Heart right ventricle (tissue), 16 donors: ENCODE data around the gene MACROD2. TPM values are rescaled to one million over a fixed set of nuclear protein-coding genes. Genes with fewer than 3 reads are reported as not detected.

Experiments used
- ATAC-seq, 8 donors: fragments of 200-7000 bp; cut with Tn5 transposase; one replicate each; pipeline ENCODE4 v1.9.1; 2020; ENCODE audit warnings: mild to moderate bottlenecking in 8 of 8, moderate library complexity in 8 of 8, moderate number of reproducible peaks in 1 of 8
- DNase-seq, 2 donors: peaks; one replicate each; pipeline ENCODE4 v3.0.0-alpha.2; 2020
- H3K27ac ChIP-seq, 10 donors: fragments of 200-600 bp; sonication (generic) in 2 of 10; one replicate each; pipeline versions ENCODE4 v1.5.0 to v1.8.0; 2020 to 2022; ENCODE audit warnings: mild to moderate bottlenecking in 3 of 10
- H3K27me3 ChIP-seq, 7 donors: fragments of 200-600 bp; one replicate each; pipeline ENCODE4 v1.8.0; 2021 to 2022; ENCODE audit warnings: mild to moderate bottlenecking in 2 of 7
- H3K36me3 ChIP-seq, 9 donors: fragments of 200-600 bp; sonication (generic) in 1 of 9; one replicate each; pipeline versions ENCODE4 v1.5.0 to v1.8.0; 2020 to 2022; ENCODE audit warnings: mild to moderate bottlenecking in 2 of 9
- H3K4me1 ChIP-seq, 9 donors: fragments of 200-600 bp; sonication (generic) in 1 of 9; one replicate each; pipeline versions ENCODE4 v1.5.0 to v1.8.0; 2020 to 2022; ENCODE audit warnings: mild to moderate bottlenecking in 4 of 9
- H3K4me3 ChIP-seq, 10 donors: fragments of 200-600 bp; sonication (generic) in 2 of 10; one replicate each; pipeline versions ENCODE4 v1.5.0 to v1.8.0; 2020 to 2022; ENCODE audit warnings: mild to moderate bottlenecking in 7 of 10, moderate library complexity in 2 of 10
- H3K9me3 ChIP-seq, 11 donors: fragments of 200-600 bp in 10 of 11; sonication (generic) in 2 of 11; one replicate each; pipeline versions ENCODE4 v1.5.0 to v1.8.0; 2013 to 2022; ENCODE audit warnings: mild to moderate bottlenecking in 2 of 11, control low read depth in 1 of 11, moderate library complexity in 1 of 11
- WGBS, 2 donors: extraction: QIAGEN DNeasy Blood & Tissue Kit; methylation state at CpG; one replicate each; pipeline ENCODE4 v1.1.7; 2013; ENCODE audit warnings: inconsistent platforms in 1 of 2; 5-methylcytosine and 5-hydroxymethylcytosine counted together
- intact Hi-C, 10 donors: fragments of 100-400 bp; cut with DNase I; formaldehyde crosslinking; loops; one replicate each; pipeline versions ENCODE4 v1.11.1 to v1.14.2; 2022
- polyA plus RNA-seq, 2 donors: library from polyadenylated mRNA; stranded (reverse); fragments of 200-250 nt; gene quantifications; one replicate each; pipeline ENCODE4 v1.2.3, GENCODE V29; 2013
- total RNA-seq, 10 donors: library from RNA; stranded (reverse); fragmentation: NEBNext Ultra II Directional in 3 of 10; extraction: Animal tissue kit (Norgen Biotek cat#: 25700) in 3 of 10; gene quantifications; one replicate each; pipeline versions ENCODE4 v1.2.1 to v1.2.4, GENCODE V29; 2021 to 2023
- TF ChIP-seq, protein P1 (sequence below), 9 donors: fragments of 200-600 bp; sonication (generic) in 2 of 9; IDR thresholded peaks; one replicate each; pipeline versions ENCODE4 v1.5.0 to v1.8.0; 2021 to 2022; ENCODE audit warnings: antibody characterized with exemption in 9 of 9, mild to moderate bottlenecking in 5 of 9, moderate library complexity in 1 of 9
- donor health status: Arrhythmogenic right ventricular cardiomyopathy.
- donor health status: ischemic (EF 13 %, LVEDD 7.1; RV severe dilation, severe dysfunction).
- donor health status: healthy with polysubstance abuse.
- donor health status: DM: no; HTN: yes; CAD: no.
- donor health status: DM: no; HTN: no; CAD: no.
- donor health status: ischemic (EF 25% LVEDD 6.9; RV normal size, moderate dysfunction).
- donor health status: ischemic (EF 25% LVEDD 5.7; RV mildly dilated, moderate dysfunction).
- donor health status: healthy.
- donor health status: DM: yes; HTN: yes; CAD: no.
- donor health status: Ischemic cardiomyopathy.
- donor health status: ischemic (EF 35%, LVEDD 5.7; RV mildly dilated, moderate dysfunction).
- donor health status: nonischemic (EF 11% LVEDD 7.7; RV severe dilation, severe dysfunction).
- donor health status: DM: yes; HTN: yes; CAD: no.
- donor health status: PGD.
- donor health status: ischemic (EF 29% LVEDD 5.4; RV normal size, mild dysfunction).
- donor health status: nonischemic (EF 23%, LVEDD 6.1; RV moderate dilation, normal function).

Gene MACROD2
- total and polyA plus RNA-seq, 12 donors = 0.28 to 6.4 (median 4.1) TPM

- H3K4me1 ChIP-seq = no peaks in the 10 kb centered on the region
- H3K9me3 ChIP-seq = no peaks in the 10 kb centered on the region
- TF ChIP-seq, protein P1, sequence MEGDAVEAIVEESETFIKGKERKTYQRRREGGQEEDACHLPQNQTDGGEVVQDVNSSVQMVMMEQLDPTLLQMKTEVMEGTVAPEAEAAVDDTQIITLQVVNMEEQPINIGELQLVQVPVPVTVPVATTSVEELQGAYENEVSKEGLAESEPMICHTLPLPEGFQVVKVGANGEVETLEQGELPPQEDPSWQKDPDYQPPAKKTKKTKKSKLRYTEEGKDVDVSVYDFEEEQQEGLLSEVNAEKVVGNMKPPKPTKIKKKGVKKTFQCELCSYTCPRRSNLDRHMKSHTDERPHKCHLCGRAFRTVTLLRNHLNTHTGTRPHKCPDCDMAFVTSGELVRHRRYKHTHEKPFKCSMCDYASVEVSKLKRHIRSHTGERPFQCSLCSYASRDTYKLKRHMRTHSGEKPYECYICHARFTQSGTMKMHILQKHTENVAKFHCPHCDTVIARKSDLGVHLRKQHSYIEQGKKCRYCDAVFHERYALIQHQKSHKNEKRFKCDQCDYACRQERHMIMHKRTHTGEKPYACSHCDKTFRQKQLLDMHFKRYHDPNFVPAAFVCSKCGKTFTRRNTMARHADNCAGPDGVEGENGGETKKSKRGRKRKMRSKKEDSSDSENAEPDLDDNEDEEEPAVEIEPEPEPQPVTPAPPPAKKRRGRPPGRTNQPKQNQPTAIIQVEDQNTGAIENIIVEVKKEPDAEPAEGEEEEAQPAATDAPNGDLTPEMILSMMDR (IDR thresholded peaks at IDR 0.05) = no peak
- H3K4me3 ChIP-seq = no peak overlapping the region
- ATAC-seq (no peak), DNase-seq (no peak)
- no peak overlapping the region for H3K27ac ChIP-seq
- intact Hi-C loops = no loop called here
- H3K36me3 ChIP-seq = no peaks in the 10 kb centered on the region
- no peaks in the 10 kb centered on the region for H3K27me3 ChIP-seq
- WGBS, 2 donors = 83 to 86% methylated on average over 3 of the region's 3 CpGs
These were observed 293.3 kb downstream of the MACROD2 start for GRCh38 chr20:14288341-14289330.

DNA sequence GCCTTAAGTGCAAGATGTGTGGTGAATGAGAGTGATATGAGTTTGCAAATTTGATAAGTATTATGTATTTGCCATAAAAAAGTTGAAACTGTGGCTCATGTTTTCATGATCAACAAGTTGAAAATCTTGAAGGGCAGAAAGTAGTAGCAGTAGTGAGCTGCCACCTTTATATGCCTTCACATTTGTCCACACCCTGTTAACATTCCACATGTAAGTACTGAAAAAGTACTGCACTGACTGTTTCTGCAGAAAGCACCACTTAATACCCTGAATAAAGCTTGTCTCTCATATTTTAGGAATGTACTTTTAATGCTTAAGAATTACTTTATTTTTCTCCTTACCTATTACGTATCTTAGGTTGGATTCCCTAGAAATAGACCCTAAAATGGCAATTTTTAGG is 296.2 kb downstream of the MACROD2 start:
- intact Hi-C loops = no loop called here
- ATAC-seq (no peak), DNase-seq (no peak)
- no peak overlapping the region for H3K27ac ChIP-seq
- H3K4me3 ChIP-seq = no peak overlapping the region
- no peaks in the 10 kb centered on the region for H3K36me3 ChIP-seq
- H3K9me3 ChIP-seq = peaks cover 0 to 4% (median 0%) of the 10 kb centered on the region in 11 donors
- no peaks in the 10 kb centered on the region for H3K27me3 ChIP-seq
- 84 to 92% methylated on average over 1 of the region's 1 CpG for WGBS, 2 donors
- TF ChIP-seq, protein P1 (IDR thresholded peaks at IDR 0.05) = no peak
- H3K4me1 ChIP-seq = peaks cover 0 to 6% (median 0%) of the 10 kb centered on the region in 9 donors

DNA sequence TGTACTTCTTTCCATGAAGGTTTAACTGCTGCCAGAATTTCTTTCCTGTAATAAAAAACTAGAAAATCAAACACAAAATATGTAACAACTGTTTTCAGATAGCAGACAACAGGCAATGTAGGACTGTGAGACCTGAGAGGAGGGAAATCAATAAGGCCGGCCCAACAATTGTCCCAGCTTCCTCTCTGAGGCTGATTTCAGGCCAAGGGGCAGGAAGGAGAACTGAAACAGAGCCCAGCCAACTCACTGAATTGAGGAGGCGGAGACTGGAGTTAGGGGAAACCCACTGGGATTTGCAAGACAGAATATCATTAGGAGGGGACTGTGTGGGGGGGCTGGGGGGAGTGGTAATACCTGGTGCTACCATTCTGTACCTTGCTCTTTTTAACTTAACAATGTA is 299.9 kb downstream of the MACROD2 start:
- no peak for DNase-seq
- Histone ChIP-seq H3K4me1 (peaks cover 0 to 6% (median 0%) of the 10 kb centered on the region in 9 donors), H3K9me3 (peaks cover 0 to 4% (median 0%) of the 10 kb centered on the region in 11 donors), H3K27ac (no peak overlapping the region), H3K27me3 (no peaks in the 10 kb centered on the region), H3K4me3 (no peak overlapping the region), H3K36me3 (no peaks in the 10 kb centered on the region)
- TF ChIP-seq, protein P1 (IDR thresholded peaks at IDR 0.05) = no peak
- ATAC-seq = no peak
- WGBS, 2 donors = 33 to 35% methylated on average over 2 of the region's 2 CpGs
- intact Hi-C loops = no loop called here

DNA sequence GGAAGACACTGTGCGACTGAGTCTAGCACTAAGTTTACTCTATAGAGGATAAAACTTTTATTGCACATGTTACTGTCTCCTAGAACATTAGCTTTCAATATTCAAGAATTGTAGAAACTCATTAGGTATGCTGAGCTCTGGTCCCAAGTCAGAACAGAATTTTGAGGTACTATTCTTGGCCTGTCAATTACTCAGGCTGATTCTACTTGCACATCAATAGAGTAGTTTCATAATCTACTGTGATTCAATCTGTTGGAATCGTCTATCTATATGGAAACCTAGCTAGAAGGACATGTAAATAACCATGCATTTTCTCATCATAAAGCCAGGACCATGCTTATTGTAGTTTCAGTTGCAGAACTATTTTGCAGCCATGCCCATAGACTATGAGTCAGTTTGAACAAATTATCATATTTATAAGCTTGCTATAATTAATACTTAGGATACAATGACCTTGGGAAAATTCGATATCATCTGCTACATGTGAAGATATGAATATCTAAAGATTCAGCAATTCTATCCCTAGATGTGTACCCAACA is 300.5 kb downstream of the MACROD2 start:
- Histone ChIP-seq H3K4me3 (no peak overlapping the region), H3K9me3 (peaks cover 0 to 4% (median 0%) of the 10 kb centered on the region in 11 donors), H3K36me3 (no peaks in the 10 kb centered on the region), H3K27me3 (no peaks in the 10 kb centered on the region), H3K4me1 (peaks cover 0 to 6% (median 0%) of the 10 kb centered on the region in 9 donors), H3K27ac (no peak overlapping the region)
- DNase-seq = no peak
- no peak for ATAC-seq
- TF ChIP-seq, protein P1 (IDR thresholded peaks at IDR 0.05) = no peak
- WGBS, 2 donors = 43 to 47% methylated on average over 3 of the region's 3 CpGs
- intact Hi-C loops = no loop called here
